IMR-90 (cell line): ENCODE results near the gene MRPL49. TPM values are rescaled to one million over a fixed set of nuclear protein-coding genes. Genes with fewer than 3 reads are reported as not detected.
A peak's percentile ranks its signal among the peaks of the same experiment; 100 is the strongest.

Source experiments
- ATAC-seq: fragments of 200-7000 bp; cut with Tn5 transposase; 2 replicates; pipeline ENCODE4 v1.9.1; 2020; ENCODE audit warnings: low read depth, mild to moderate bottlenecking, moderate library complexity
- BruUV-seq: library from RNA; stranded (reverse); fragments of 400-500 nt; replicated peaks from 2 replicates; lab custom pipeline; 2021; lab: Mats Ljungman, UMichigan
- CTCF ChIA-PET: fragments of 300-600 bp; formaldehyde crosslinking; extraction: SDS; loops from one replicate; lab custom pipeline; 2021; ENCODE audit warnings: antibody characterized with exemption; lab: Yijun Ruan, JAX
- POLR2A ChIA-PET: fragments of 300-600 bp; sonication (Branson Sonifier 250); formaldehyde crosslinking; loops from one replicate; lab custom pipeline; 2022; ENCODE audit warnings: antibody characterized with exemption; ENCODE audit not compliant: unreplicated experiment; lab: Charles Lee
- DNase-seq: peaks from one replicate; pipeline ENCODE4 v3.0.0; 2013
- H2AFZ ChIP-seq: replicated peaks from 2 replicates; pipeline ENCODE3; 2013; ENCODE audit warnings: low read length, mild to moderate bottlenecking; ENCODE audit not compliant: poor library complexity
- H2AK5ac ChIP-seq: 2 replicates; pipeline ENCODE4 v1.6.1; 2013; ENCODE audit warnings: low read depth, low read length, inconsistent platforms
- H2AK9ac ChIP-seq: replicated peaks from 2 replicates; pipeline ENCODE3; 2013; ENCODE audit warnings: mild to moderate bottlenecking, low read depth, low read length, moderate library complexity; ENCODE audit not compliant: poor library complexity
- H2BK120ac ChIP-seq: 2 replicates; pipeline ENCODE4 v1.6.1; 2013; ENCODE audit warnings: low read depth, low read length, inconsistent platforms
- H2BK15ac ChIP-seq: 3 replicates; pipeline ENCODE4 v1.6.1; 2013; ENCODE audit warnings: low read depth, low read length, inconsistent platforms
- H2BK20ac ChIP-seq: 2 replicates; pipeline ENCODE4 v1.6.1; 2013; ENCODE audit warnings: low read depth, mild to moderate bottlenecking, inconsistent platforms, low read length, moderate library complexity
- H2BK5ac ChIP-seq: 2 replicates; pipeline ENCODE4 v1.6.1; 2013; ENCODE audit warnings: mild to moderate bottlenecking, low read depth, low read length, inconsistent platforms; ENCODE audit not compliant: poor library complexity, severe bottlenecking
- H3K14ac ChIP-seq: replicated peaks from 2 replicates; pipeline ENCODE4 v1.6.1; 2013; ENCODE audit warnings: low read depth, low read length, inconsistent platforms
- H3K18ac ChIP-seq: 2 replicates; pipeline ENCODE4 v1.6.1; 2013; ENCODE audit warnings: low read depth, low read length, control low read depth
- H3K23ac ChIP-seq: 2 replicates; pipeline ENCODE4 v1.6.1; 2013; ENCODE audit warnings: low read depth, low read length, inconsistent platforms
- H3K27ac ChIP-seq: 2 replicates; pipeline ENCODE4 v1.5.1; 2013; ENCODE audit warnings: mild to moderate bottlenecking, control low read depth, low read length; ENCODE audit not compliant: insufficient read depth
- H3K27me3 ChIP-seq: 2 replicates; pipeline ENCODE4 v1.6.1; 2013; ENCODE audit warnings: low read length; ENCODE audit not compliant: control insufficient read depth, insufficient read depth
- H3K36me3 ChIP-seq: 2 replicates; pipeline ENCODE4 v1.6.1; 2013; ENCODE audit warnings: low read length, mixed read lengths; ENCODE audit not compliant: control insufficient read depth, insufficient read depth
- H3K4ac ChIP-seq: 2 replicates; pipeline ENCODE4 v1.6.1; 2013; ENCODE audit warnings: low read depth, low read length, inconsistent platforms
- H3K4me1 ChIP-seq: 2 replicates; pipeline ENCODE4 v1.6.1; 2013; ENCODE audit warnings: low read length, mixed read lengths; ENCODE audit not compliant: control insufficient read depth, insufficient read depth
- H3K4me2 ChIP-seq: 2 replicates; pipeline ENCODE4 v1.6.1; 2013; ENCODE audit warnings: low read depth, mild to moderate bottlenecking, control low read depth, low read length, moderate library complexity
- H3K4me3 ChIP-seq: 2 replicates; pipeline ENCODE4 v1.5.1; 2013; ENCODE audit warnings: low read depth, mild to moderate bottlenecking, control low read depth, low read length, moderate library complexity; ENCODE audit not compliant: insufficient read depth
- H3K56ac ChIP-seq: 2 replicates; pipeline ENCODE4 v1.6.1; 2013; ENCODE audit warnings: low read length, inconsistent platforms; ENCODE audit not compliant: insufficient read depth; ENCODE audit errors: extremely low read depth
- H3K79me1 ChIP-seq, 2 experiments: 2 replicates each; pipeline ENCODE4 v1.6.1; 2013; ENCODE audit warnings: low read length in 2 of 2, inconsistent platforms in 1 of 2, low read depth in 1 of 2
- H3K9ac ChIP-seq: 2 replicates; pipeline ENCODE4 v1.6.1; 2013; ENCODE audit warnings: low read depth, low read length, control low read depth
- H3K9me1 ChIP-seq: 2 replicates; pipeline ENCODE4 v1.6.1; 2013; ENCODE audit warnings: low read length, inconsistent platforms; ENCODE audit not compliant: insufficient read depth
- H3K9me3 ChIP-seq: 2 replicates; pipeline ENCODE4 v1.6.1; 2013; ENCODE audit warnings: low read length; ENCODE audit not compliant: control insufficient read depth, insufficient read depth
- H4K20me1 ChIP-seq: 2 replicates; pipeline ENCODE4 v1.6.1; 2013; ENCODE audit warnings: low read length, inconsistent platforms; ENCODE audit not compliant: insufficient read depth
- H4K5ac ChIP-seq: 2 replicates; pipeline ENCODE4 v1.6.1; 2013; ENCODE audit warnings: mild to moderate bottlenecking, low read depth, low read length, control low read depth
- H4K8ac ChIP-seq, 2 experiments: 2 replicates each; pipeline ENCODE4 v1.6.1; 2013; ENCODE audit warnings: low read depth in 2 of 2, low read length in 2 of 2, control low read depth in 1 of 2, inconsistent platforms in 1 of 2
- H4K91ac ChIP-seq: 2 replicates; pipeline ENCODE4 v1.6.1; 2013; ENCODE audit warnings: low read depth, low read length, inconsistent platforms; ENCODE audit not compliant: insufficient read depth
- BHLHE40 ChIP-seq: fragments of 150-350 bp; IDR thresholded peaks from 2 replicates; pipeline ENCODE4 v1.6.1; 2016; ENCODE audit warnings: mild to moderate bottlenecking, low read depth, low read length
- FOS ChIP-seq: fragments of 150-350 bp; IDR thresholded peaks from 2 replicates; pipeline ENCODE4 v1.6.1; 2016; ENCODE audit warnings: low read depth, low read length
- MAFK ChIP-seq: IDR thresholded peaks from 2 replicates; pipeline ENCODE4 v1.6.1; 2012; ENCODE audit warnings: low read depth, low read length, improper control_type of control experiment
- MAZ ChIP-seq: IDR thresholded peaks from 2 replicates; pipeline ENCODE4 v1.6.1; 2012; ENCODE audit warnings: low read depth, mild to moderate bottlenecking, low read length, improper control_type of control experiment, moderate library complexity, borderline replicate concordance
- RAD21 ChIP-seq: IDR thresholded peaks from 2 replicates; pipeline ENCODE4 v1.6.1; 2012; ENCODE audit warnings: low read length, improper control_type of control experiment
- RCOR1 ChIP-seq: IDR thresholded peaks from 2 replicates; pipeline ENCODE4 v1.6.1; 2012; ENCODE audit warnings: mild to moderate bottlenecking, low read length, improper control_type of control experiment; ENCODE audit not compliant: insufficient replicate concordance
- SMC3 ChIP-seq: fragments of 150-350 bp; IDR thresholded peaks from 2 replicates; pipeline ENCODE4 v1.6.1; 2016; ENCODE audit warnings: low read depth, mild to moderate bottlenecking, antibody characterized with exemption, low read length, moderate library complexity
- WGBS, 2 experiments: methylation state at CpG; one replicate each; pipeline versions ENCODE4 v1.1.5 to v1.1.7; 2013; ENCODE audit warnings: missing lambda C conversion rate in 2 of 2; ENCODE audit not compliant: insufficient read length in 1 of 2; ENCODE audit errors: extremely low coverage in 2 of 2; 5-methylcytosine and 5-hydroxymethylcytosine counted together
- dilution Hi-C: fragments of 300-500 bp; cut with HindIII; formaldehyde crosslinking; loops from one replicate; pipeline ENCODE4 v1.14.3; 2018; ENCODE audit warnings: low sequenced_read_pairs; ENCODE audit not compliant: unreplicated experiment
- in situ Hi-C: fragments of 300-500 bp; cut with MboI; formaldehyde crosslinking; loops from 3 replicates; pipeline ENCODE4 v1.14.3; 2019; ENCODE audit warnings: low sequenced_read_pairs, inconsistent platforms, mixed read lengths
- intact Hi-C: fragments of 100-400 bp; cut with micrococcal nuclease; formaldehyde crosslinking; loops from 2 replicates; pipeline ENCODE4 v1.10.0; 2022
- polyA plus RNA-seq, 3 experiments: library from polyadenylated mRNA; depleted of rRNA; stranded (reverse); fragments of >200 nt; gene quantifications; 2 replicates each; pipeline ENCODE4 v1.2.3, GENCODE V29; 2012; ENCODE audit warnings: low replicate concordance in 1 of 3
- total RNA-seq: library from RNA; depleted of rRNA; stranded (reverse); fragments of >200 nt; gene quantifications from 2 replicates; pipeline ENCODE4 v1.2.3, GENCODE V29; 2012
- TF ChIP-seq, protein P1 (sequence below): conservative IDR thresholded peaks from 2 replicates; pipeline ENCODE4 v1.5.1; 2012; ENCODE audit warnings: mild to moderate bottlenecking, low read depth, low read length, improper control_type of control experiment
- TF ChIP-seq, protein P2 (sequence below): fragments of 150-350 bp; IDR thresholded peaks from 2 replicates; pipeline ENCODE4 v1.6.1; 2016; ENCODE audit warnings: low read depth, mild to moderate bottlenecking, low read length, moderate library complexity, borderline replicate concordance
- TF ChIP-seq, protein P3 (sequence below): fragments of 150-350 bp; IDR thresholded peaks from 2 replicates; pipeline ENCODE4 v1.6.1; 2017; ENCODE audit warnings: mild to moderate bottlenecking, antibody characterized with exemption, low read length, low read depth

The MRPL49 gene
- total and polyA plus RNA-seq, 2 of the 4 experiments (the other 2 are of a cell fraction), result 55.2 to 56.8 TPM

- TF ChIP-seq SMC3, result no peak
These were observed 3.3 kb downstream of the MRPL49 start (continued) for GRCh38 chr11:65125197-65126056.

GRCh38 chr11:65126624-65127274 is 4.6 kb downstream of the MRPL49 start:
- Histone ChIP-seq H3K4me2 (no peak overlapping the region), H4K8ac (peak overlapping the region in 1 of 2 experiments; percentile 14; a peak in 1 of 4 replicates), H4K91ac (no peak overlapping the region), H2AK5ac (no peak overlapping the region), H3K4me3 (no peak overlapping the region), H2BK120ac (no peak overlapping the region), H3K4ac (no peak overlapping the region), H2BK15ac (no peak overlapping the region), H3K23ac (no peak overlapping the region), H2BK5ac (no peak overlapping the region), H2AFZ (no peak overlapping the region), H3K9me1 (0 out of 2 replicates have a peak, but pooled peaks cover 4% of the 10 kb centered on the region), H3K27ac (no peak overlapping the region), H3K9ac (no peak overlapping the region), H3K18ac (no peak overlapping the region), H3K4me1 (no peaks in the 10 kb centered on the region), H3K27me3 (no peaks in the 10 kb centered on the region), H4K5ac (no peak overlapping the region), H3K9me3 (no peaks in the 10 kb centered on the region), H3K14ac (no peak overlapping the region), H2BK20ac (0 out of 2 replicates have a peak overlapping the region, but pooled peaks have one; percentile 20), H3K36me3 (peaks cover 68% of the 10 kb centered on the region), H4K20me1 (peaks cover 14% of the 10 kb centered on the region; the same call in 1 of the 2 replicates), H2AK9ac (peak overlapping the region; percentile 82), H3K56ac (no peak overlapping the region), H3K79me1 (peaks cover 20 to 59% of the 10 kb centered on the region in 2 experiments)
- intact Hi-C loops (no loop called here), dilution Hi-C loops (no loop called here), in situ Hi-C loops (no loop called here)
- BruUV-seq, result no TSS peak
- DNase-seq (no peak), ATAC-seq (no peak)
- ChIA-PET POLR2A (interaction anchor here (0.5 kb wide), 1 partner anchor 12 kb away, joined by 3 read pairs; no protein-coding TSS in a partner anchor), CTCF (no interaction called here)
- no CpG with 5 or more reads among the region's 6 CpGs for WGBS, 2 experiments
- TF ChIP-seq FOS (no peak), BHLHE40 (no peak), RCOR1 (no peak), RAD21 (no peak), MAZ (no peak), MAFK (no peak)
- TF ChIP-seq, protein P1, sequence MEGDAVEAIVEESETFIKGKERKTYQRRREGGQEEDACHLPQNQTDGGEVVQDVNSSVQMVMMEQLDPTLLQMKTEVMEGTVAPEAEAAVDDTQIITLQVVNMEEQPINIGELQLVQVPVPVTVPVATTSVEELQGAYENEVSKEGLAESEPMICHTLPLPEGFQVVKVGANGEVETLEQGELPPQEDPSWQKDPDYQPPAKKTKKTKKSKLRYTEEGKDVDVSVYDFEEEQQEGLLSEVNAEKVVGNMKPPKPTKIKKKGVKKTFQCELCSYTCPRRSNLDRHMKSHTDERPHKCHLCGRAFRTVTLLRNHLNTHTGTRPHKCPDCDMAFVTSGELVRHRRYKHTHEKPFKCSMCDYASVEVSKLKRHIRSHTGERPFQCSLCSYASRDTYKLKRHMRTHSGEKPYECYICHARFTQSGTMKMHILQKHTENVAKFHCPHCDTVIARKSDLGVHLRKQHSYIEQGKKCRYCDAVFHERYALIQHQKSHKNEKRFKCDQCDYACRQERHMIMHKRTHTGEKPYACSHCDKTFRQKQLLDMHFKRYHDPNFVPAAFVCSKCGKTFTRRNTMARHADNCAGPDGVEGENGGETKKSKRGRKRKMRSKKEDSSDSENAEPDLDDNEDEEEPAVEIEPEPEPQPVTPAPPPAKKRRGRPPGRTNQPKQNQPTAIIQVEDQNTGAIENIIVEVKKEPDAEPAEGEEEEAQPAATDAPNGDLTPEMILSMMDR, result no peak
- TF ChIP-seq, protein P2, sequence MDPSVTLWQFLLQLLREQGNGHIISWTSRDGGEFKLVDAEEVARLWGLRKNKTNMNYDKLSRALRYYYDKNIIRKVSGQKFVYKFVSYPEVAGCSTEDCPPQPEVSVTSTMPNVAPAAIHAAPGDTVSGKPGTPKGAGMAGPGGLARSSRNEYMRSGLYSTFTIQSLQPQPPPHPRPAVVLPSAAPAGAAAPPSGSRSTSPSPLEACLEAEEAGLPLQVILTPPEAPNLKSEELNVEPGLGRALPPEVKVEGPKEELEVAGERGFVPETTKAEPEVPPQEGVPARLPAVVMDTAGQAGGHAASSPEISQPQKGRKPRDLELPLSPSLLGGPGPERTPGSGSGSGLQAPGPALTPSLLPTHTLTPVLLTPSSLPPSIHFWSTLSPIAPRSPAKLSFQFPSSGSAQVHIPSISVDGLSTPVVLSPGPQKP, result no peak
- TF ChIP-seq, protein P3, sequence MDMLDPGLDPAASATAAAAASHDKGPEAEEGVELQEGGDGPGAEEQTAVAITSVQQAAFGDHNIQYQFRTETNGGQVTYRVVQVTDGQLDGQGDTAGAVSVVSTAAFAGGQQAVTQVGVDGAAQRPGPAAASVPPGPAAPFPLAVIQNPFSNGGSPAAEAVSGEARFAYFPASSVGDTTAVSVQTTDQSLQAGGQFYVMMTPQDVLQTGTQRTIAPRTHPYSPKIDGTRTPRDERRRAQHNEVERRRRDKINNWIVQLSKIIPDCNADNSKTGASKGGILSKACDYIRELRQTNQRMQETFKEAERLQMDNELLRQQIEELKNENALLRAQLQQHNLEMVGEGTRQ, result no peak
